HCT116 (cell line): ENCODE data around the gene ZNF432. TPM values are rescaled to one million over a fixed set of nuclear protein-coding genes. Genes with fewer than 3 reads are reported as not detected.

Experiments used
- ATAC-seq: fragments of 200-7000 bp; cut with Tn5 transposase; 2 replicates; pipeline ENCODE4 v1.9.1; 2020; ENCODE audit warnings: mild to moderate bottlenecking, moderate library complexity
- BruUV-seq: library from RNA; stranded (reverse); fragments of 400-500 nt; replicated peaks from 2 replicates; lab custom pipeline; 2021; lab: Mats Ljungman, UMichigan
- CTCF ChIA-PET: fragments of 300-600 bp; sonication (Branson Sonifier 250); formaldehyde crosslinking; loops from one replicate; lab custom pipeline; 2021; ENCODE audit warnings: antibody characterized with exemption; lab: Charles Lee
- POLR2A ChIA-PET: fragments of 300-600, 350-600 bp; sonication (Branson Sonifier 250); formaldehyde crosslinking; loops from one replicate; lab custom pipeline; 2021; ENCODE audit warnings: antibody characterized with exemption; lab: Charles Lee
- RAD21 ChIA-PET, 2 experiments: fragments of 300-600 bp; sonication (Branson Sonifier 250); formaldehyde crosslinking; loops; one replicate each; lab custom pipeline; 2023; ENCODE audit warnings: low total read pairs in 2 of 2; ENCODE audit not compliant: uncharacterized antibody in 2 of 2, unreplicated experiment in 2 of 2, low non-redundant PET in 1 of 2; lab: Charles Lee
- DNase-seq: peaks from one replicate; pipeline ENCODE4 v3.0.0-alpha.2; 2010; ENCODE audit warnings: low read depth, low spot score
- H2AFZ ChIP-seq: fragments of 200-600 bp; shearing (Covaris generic), sonication (generic); 2 replicates; pipeline ENCODE4 v1.6.1; 2017; ENCODE audit warnings: low read depth, mixed run types, mixed read lengths, antibody characterized with exemption, low read length; ENCODE audit not compliant: poor library complexity, severe bottlenecking
- H3K27ac ChIP-seq: 2 replicates; pipeline ENCODE4 v1.5.1; 2012; ENCODE audit warnings: low read depth, low read length
- H3K27me3 ChIP-seq: fragments of 200-600 bp; sonication (generic); 2 replicates; pipeline ENCODE4 v1.6.1; 2016; ENCODE audit warnings: mixed run types, low read length, mixed read lengths; ENCODE audit not compliant: insufficient read depth
- H3K36me3 ChIP-seq, 2 experiments: fragments of 200-500 bp in 1 of 2; fragments of 200-600 bp in 1 of 2; sonication (Bioruptor generic) in 1 of 2; sonication (generic) in 1 of 2; 2 replicates each; pipeline versions ENCODE4 v1.5.1 to v1.6.1; 2014 to 2016; ENCODE audit warnings: low read length in 2 of 2, inconsistent platforms in 1 of 2, mixed read lengths in 1 of 2, mixed run types in 1 of 2; ENCODE audit not compliant: insufficient read depth in 2 of 2, control insufficient read depth in 1 of 2
- H3K4me1 ChIP-seq, 2 experiments: fragments of 200-600 bp in 1 of 2; sonication (generic) in 1 of 2; 2 replicates each; pipeline versions ENCODE4 v1.5.1 to v1.6.1; 2012 to 2017; ENCODE audit warnings: low read length in 2 of 2, inconsistent platforms in 1 of 2, mild to moderate bottlenecking in 1 of 2, mixed read lengths in 1 of 2, mixed run types in 1 of 2, moderate library complexity in 1 of 2; ENCODE audit not compliant: insufficient read depth in 2 of 2, control insufficient read depth in 1 of 2
- H3K4me2 ChIP-seq: fragments of 200-600 bp; sonication (generic); 2 replicates; pipeline ENCODE4 v1.6.1; 2017; ENCODE audit warnings: mixed run types, low read length, mixed read lengths
- H3K4me3 ChIP-seq, 2 experiments: fragments of 200-600 bp in 1 of 2; sonication (generic) in 1 of 2; replicated peaks in 1 of 2; 2 replicates each; pipeline ENCODE4 v1.5.1; 2011 to 2016; ENCODE audit warnings: low read length in 2 of 2, control low read depth in 1 of 2, low read depth in 1 of 2, mild to moderate bottlenecking in 1 of 2, mixed read lengths in 1 of 2, mixed run types in 1 of 2
- H3K79me2 ChIP-seq: fragments of 200-600 bp; sonication (generic); 2 replicates; pipeline ENCODE4 v1.6.1; 2017; ENCODE audit warnings: mild to moderate bottlenecking, mixed run types, low read length, moderate library complexity, mixed read lengths; ENCODE audit not compliant: insufficient read depth
- H3K9ac ChIP-seq: fragments of 200-600 bp; sonication (generic); 2 replicates; pipeline ENCODE4 v1.6.1; 2016; ENCODE audit warnings: low read length, mixed read lengths
- H3K9me2 ChIP-seq: fragments of 200-600 bp; sonication (generic), shearing (Covaris generic); 2 replicates; pipeline ENCODE4 v1.6.1; 2017; ENCODE audit warnings: mixed run types, mild to moderate bottlenecking, moderate library complexity; ENCODE audit not compliant: insufficient read depth
- H3K9me3 ChIP-seq, 2 experiments: fragments of 200-500 bp in 1 of 2; fragments of 200-600 bp in 1 of 2; sonication (Bioruptor generic) in 1 of 2; sonication (generic) in 1 of 2; 2 replicates each; pipeline ENCODE4 v1.6.1; 2014 to 2017; ENCODE audit warnings: low read length in 2 of 2, mixed read lengths in 2 of 2, inconsistent platforms in 1 of 2, low read depth in 1 of 2, mild to moderate bottlenecking in 1 of 2, mixed run types in 1 of 2, moderate library complexity in 1 of 2; ENCODE audit not compliant: control insufficient read depth in 1 of 2, insufficient read depth in 1 of 2
- H4K20me1 ChIP-seq: fragments of 200-600 bp; sonication (generic), shearing (Covaris generic); 2 replicates; pipeline ENCODE4 v1.6.1; 2017; ENCODE audit warnings: mixed run types, mild to moderate bottlenecking, moderate library complexity; ENCODE audit not compliant: insufficient read depth
- CBX3 ChIP-seq: IDR thresholded peaks from 2 replicates; pipeline ENCODE4 v1.6.1; 2012; ENCODE audit warnings: low read depth
- EGR1 ChIP-seq: IDR thresholded peaks from 2 replicates; pipeline ENCODE4 v1.6.1; 2012; ENCODE audit warnings: low read depth
- EZH2 ChIP-seq: fragments of 200-600 bp; sonication (generic); IDR thresholded peaks from 2 replicates; pipeline ENCODE4 v1.6.1; 2017; ENCODE audit warnings: antibody characterized with exemption, mixed run types
- FOSL1 ChIP-seq: IDR thresholded peaks from 2 replicates; pipeline ENCODE4 v1.6.1; 2012; ENCODE audit warnings: low read depth
- MAX ChIP-seq: IDR thresholded peaks from 2 replicates; pipeline ENCODE4 v1.6.1; 2012
- POLR2A ChIP-seq: IDR thresholded peaks from 2 replicates; pipeline ENCODE4 v1.7.0; 2011; ENCODE audit warnings: borderline replicate concordance; ENCODE audit not compliant: insufficient read depth, insufficient read length; ENCODE audit errors: extremely low read depth
- POLR2AphosphoS5 ChIP-seq: IDR thresholded peaks from 2 replicates; pipeline ENCODE4 v1.6.1; 2011; ENCODE audit warnings: mild to moderate bottlenecking, low read depth, low read length, moderate library complexity
- SRF ChIP-seq: IDR thresholded peaks from 2 replicates; pipeline ENCODE4 v1.6.1; 2012; ENCODE audit warnings: low read depth
- TCF7L2 ChIP-seq: IDR thresholded peaks from 2 replicates; pipeline ENCODE4 v1.7.0; 2011; ENCODE audit warnings: borderline replicate concordance, inconsistent platforms; ENCODE audit not compliant: insufficient read depth, insufficient read length; ENCODE audit errors: extremely low read depth
- YY1 ChIP-seq: IDR thresholded peaks from 2 replicates; pipeline ENCODE4 v1.6.1; 2011; ENCODE audit warnings: low read length, low read depth, moderate library complexity, mild to moderate bottlenecking; ENCODE audit not compliant: insufficient replicate concordance; ENCODE audit errors: extremely low read depth
- ZBTB33 ChIP-seq: IDR thresholded peaks from 2 replicates; pipeline ENCODE4 v1.6.1; 2011; ENCODE audit warnings: mild to moderate bottlenecking, low read length, moderate library complexity; ENCODE audit not compliant: insufficient replicate concordance; ENCODE audit errors: extremely low read depth
- intact Hi-C: fragments of 100-400 bp; cut with micrococcal nuclease; formaldehyde crosslinking; loops from 2 replicates; pipeline ENCODE4 v1.10.0; 2022
- total RNA-seq: library from RNA; stranded (reverse); gene quantifications from one replicate; pipeline ENCODE4 v1.2.1, GENCODE V29; 2021; ENCODE audit not compliant: unreplicated experiment
- TF ChIP-seq, protein P1 (sequence below), 3 experiments: fragments of 200-600 bp in 1 of 3; sonication (generic) in 1 of 3; IDR thresholded peaks in 2 of 3; conservative IDR thresholded peaks in 1 of 3; 2 replicates each; pipeline ENCODE4 v1.5.1; 2012 to 2017; ENCODE audit warnings: low read depth in 2 of 3, low read length in 2 of 3, antibody characterized with exemption in 1 of 3, borderline replicate concordance in 1 of 3, control low read depth in 1 of 3, mild to moderate bottlenecking in 1 of 3, mixed read lengths in 1 of 3, mixed run types in 1 of 3, moderate library complexity in 1 of 3; ENCODE audit not compliant: insufficient read depth in 1 of 3
- TF ChIP-seq, protein P2 (sequence below): IDR thresholded peaks from 2 replicates; pipeline ENCODE4 v1.6.1; 2012; ENCODE audit warnings: low read depth

The ZNF432 gene
- total RNA-seq, 1 experiment from 2014 or later = 0.64 TPM

DNA sequence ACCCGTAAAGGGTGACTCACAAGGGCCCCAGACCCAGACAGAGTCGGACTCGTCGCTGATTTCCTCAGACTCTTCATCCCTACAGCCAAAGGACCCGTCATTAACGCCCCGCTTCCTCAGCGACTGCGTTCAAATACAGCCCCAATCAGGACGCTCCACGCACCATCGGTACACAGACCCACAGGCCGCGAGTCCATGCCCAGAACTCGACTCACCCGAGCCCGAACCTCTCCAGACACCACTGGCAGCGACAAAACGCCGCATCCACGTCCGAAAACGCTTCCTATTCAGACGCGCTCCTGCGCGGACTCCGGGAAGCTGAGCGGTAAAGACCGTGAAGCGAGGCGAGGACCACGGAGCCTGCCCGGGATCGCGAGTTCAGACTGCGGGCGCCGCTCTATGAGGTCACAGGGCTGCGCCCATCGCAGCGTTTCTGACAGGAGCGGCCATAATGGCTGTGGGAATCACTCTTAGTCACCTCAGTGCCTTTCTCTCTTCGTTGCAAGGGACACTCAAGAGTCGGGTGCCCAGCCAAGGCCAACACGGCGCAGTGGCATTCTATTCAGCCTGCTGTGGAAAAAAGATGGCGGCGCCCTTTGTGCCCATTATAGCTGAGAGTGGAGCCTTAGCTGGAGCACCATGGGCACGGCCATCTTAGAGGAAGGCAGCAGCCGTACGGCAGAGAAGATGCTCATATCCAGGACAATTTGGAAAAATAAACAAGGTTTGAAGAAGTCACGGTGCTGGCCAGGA is 20.4 kb downstream of the ZNF432 start, which contains the start of gene ZNF614:
TSS of gene ZNF614 (minus strand) at position 353 of the 753 bp plus-strand sequence. CDS start 2,634 bp downstream, outside the sequence.
- ChIA-PET POLR2A (interaction anchor here (0.6 kb wide), 1 partner anchor 161 kb away, joined by 8 read pairs; the partner anchor contains the start of gene PPP2R1A), CTCF (no interaction called here), RAD21 (interaction anchor here in 1 of 2 experiments (1.0 kb wide), 1 partner anchor 161 kb away, joined by 3 read pairs; the partner anchor contains the start of gene PPP2R1A)
- peak within 1 kb of the TSS; percentile 57 to 63 for H3K4me3 ChIP-seq
- peak within 1 kb of the TSS; percentile 73 for H3K4me2 ChIP-seq
- no peaks in the 10 kb centered on the region for H4K20me1 ChIP-seq
- H3K9me2 ChIP-seq = no peaks in the 10 kb centered on the region
- DNase-seq = peak; percentile 54
- H3K9ac ChIP-seq = peak within 1 kb of the TSS; percentile 65
- H3K27ac ChIP-seq = peak within 1 kb of the TSS; percentile 62
- H3K4me1 ChIP-seq = no peaks in the 10 kb centered on the region
- no peaks in the 10 kb centered on the region for H3K79me2 ChIP-seq
- H3K27me3 ChIP-seq = no peaks in the 10 kb centered on the region
- BruUV-seq = no TSS peak
- no peak within 1 kb of the TSS for H2AFZ ChIP-seq
- H3K9me3 ChIP-seq = peaks cover 9 to 12% of the 10 kb centered on the region in 2 experiments; a peak in 2 of 4 replicates
- peaks cover 0 to 10% of the 10 kb centered on the region in 2 experiments; a peak in 1 of 4 replicates for H3K36me3 ChIP-seq
- ATAC-seq = peak; percentile 90
- TF ChIP-seq ZBTB33 (peak; percentile 91), POLR2A (no peak), TCF7L2 (no peak), CBX3 (peak; percentile 25; the same call in 1 of the 2 replicates), EZH2 (no peak), FOSL1 (no peak), EGR1 (peak; percentile 64), SRF (peak; percentile 76), YY1 (peak; percentile 91), MAX (peak; percentile 47), POLR2AphosphoS5 (peak; percentile 73)
- TF ChIP-seq, protein P1, sequence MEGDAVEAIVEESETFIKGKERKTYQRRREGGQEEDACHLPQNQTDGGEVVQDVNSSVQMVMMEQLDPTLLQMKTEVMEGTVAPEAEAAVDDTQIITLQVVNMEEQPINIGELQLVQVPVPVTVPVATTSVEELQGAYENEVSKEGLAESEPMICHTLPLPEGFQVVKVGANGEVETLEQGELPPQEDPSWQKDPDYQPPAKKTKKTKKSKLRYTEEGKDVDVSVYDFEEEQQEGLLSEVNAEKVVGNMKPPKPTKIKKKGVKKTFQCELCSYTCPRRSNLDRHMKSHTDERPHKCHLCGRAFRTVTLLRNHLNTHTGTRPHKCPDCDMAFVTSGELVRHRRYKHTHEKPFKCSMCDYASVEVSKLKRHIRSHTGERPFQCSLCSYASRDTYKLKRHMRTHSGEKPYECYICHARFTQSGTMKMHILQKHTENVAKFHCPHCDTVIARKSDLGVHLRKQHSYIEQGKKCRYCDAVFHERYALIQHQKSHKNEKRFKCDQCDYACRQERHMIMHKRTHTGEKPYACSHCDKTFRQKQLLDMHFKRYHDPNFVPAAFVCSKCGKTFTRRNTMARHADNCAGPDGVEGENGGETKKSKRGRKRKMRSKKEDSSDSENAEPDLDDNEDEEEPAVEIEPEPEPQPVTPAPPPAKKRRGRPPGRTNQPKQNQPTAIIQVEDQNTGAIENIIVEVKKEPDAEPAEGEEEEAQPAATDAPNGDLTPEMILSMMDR (IDR thresholded peaks at IDR 0.05 in 2 of 3, conservative IDR thresholded peaks at IDR 0.05 in 1 of 3; ENCODE audit: borderline replicate concordance in 1 of 3, insufficient read depth in 1 of 3, low read depth in 2 of 3, low read length in 2 of 3) = no peak
- TF ChIP-seq, protein P2, sequence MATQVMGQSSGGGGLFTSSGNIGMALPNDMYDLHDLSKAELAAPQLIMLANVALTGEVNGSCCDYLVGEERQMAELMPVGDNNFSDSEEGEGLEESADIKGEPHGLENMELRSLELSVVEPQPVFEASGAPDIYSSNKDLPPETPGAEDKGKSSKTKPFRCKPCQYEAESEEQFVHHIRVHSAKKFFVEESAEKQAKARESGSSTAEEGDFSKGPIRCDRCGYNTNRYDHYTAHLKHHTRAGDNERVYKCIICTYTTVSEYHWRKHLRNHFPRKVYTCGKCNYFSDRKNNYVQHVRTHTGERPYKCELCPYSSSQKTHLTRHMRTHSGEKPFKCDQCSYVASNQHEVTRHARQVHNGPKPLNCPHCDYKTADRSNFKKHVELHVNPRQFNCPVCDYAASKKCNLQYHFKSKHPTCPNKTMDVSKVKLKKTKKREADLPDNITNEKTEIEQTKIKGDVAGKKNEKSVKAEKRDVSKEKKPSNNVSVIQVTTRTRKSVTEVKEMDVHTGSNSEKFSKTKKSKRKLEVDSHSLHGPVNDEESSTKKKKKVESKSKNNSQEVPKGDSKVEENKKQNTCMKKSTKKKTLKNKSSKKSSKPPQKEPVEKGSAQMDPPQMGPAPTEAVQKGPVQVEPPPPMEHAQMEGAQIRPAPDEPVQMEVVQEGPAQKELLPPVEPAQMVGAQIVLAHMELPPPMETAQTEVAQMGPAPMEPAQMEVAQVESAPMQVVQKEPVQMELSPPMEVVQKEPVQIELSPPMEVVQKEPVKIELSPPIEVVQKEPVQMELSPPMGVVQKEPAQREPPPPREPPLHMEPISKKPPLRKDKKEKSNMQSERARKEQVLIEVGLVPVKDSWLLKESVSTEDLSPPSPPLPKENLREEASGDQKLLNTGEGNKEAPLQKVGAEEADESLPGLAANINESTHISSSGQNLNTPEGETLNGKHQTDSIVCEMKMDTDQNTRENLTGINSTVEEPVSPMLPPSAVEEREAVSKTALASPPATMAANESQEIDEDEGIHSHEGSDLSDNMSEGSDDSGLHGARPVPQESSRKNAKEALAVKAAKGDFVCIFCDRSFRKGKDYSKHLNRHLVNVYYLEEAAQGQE = no peak
- intact Hi-C loops = loop anchor here (1.0 kb wide), 1 partner anchor 42 kb away; the partner anchor contains the start of gene ZNF350
